OCI-LY3 (cell line): ENCODE measurements around the gene RBMS3.

ENCODE experiments used
- CTCF ChIP-seq: fragments of 200-600, 300-600 bp; sonication (generic); IDR thresholded peaks from 2 replicates; pipeline ENCODE4 v1.5.1; 2014; ENCODE audit warnings: antibody characterized with exemption, low read length, low read depth
- EZH2phosphoT487 ChIP-seq: fragments of 200-600 bp; shearing (Covaris generic); IDR thresholded peaks from 2 replicates; pipeline ENCODE4 v1.6.1; 2018; ENCODE audit warnings: antibody characterized with exemption, mixed run types, low read depth

DNA sequence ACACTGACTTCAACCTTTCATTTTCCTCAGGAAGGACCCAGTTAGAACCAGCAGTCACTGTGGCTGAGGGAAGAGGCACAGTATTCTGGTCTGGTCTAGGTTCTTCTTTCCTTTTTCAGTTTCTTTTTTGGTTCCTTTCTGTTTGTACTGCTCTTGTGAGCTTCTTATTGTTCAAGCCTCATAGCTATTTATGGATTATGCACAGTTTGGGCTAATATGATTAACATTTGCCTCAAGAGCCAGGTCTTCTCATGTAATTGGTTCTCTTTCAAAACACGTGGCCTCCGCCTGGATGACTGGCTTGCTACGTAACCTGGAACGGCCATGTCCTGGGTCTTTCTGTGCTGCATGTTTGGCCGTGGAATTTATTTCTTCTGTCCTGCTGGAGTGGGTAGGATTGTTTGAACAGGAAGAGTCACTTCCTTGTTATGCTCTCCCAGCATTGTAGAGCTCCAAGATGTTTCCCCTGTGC lies 43.3 kb downstream of the RBMS3 start:
- TF ChIP-seq CTCF (no peak), EZH2phosphoT487 (no peak)
